RWPE2 (cell line): Measurements from ENCODE around the gene ZFP62.

ENCODE experiments used
- ATAC-seq: fragments of 200-7000 bp; cut with Tn5 transposase; 3 replicates; pipeline ENCODE4 v1.9.1; 2021; ENCODE audit warnings: low read depth
- DNase-seq: peaks from one replicate; pipeline ENCODE4 v3.0.0-alpha.2; 2020; ENCODE audit warnings: low spot score
- H3K27ac ChIP-seq: fragments of 450-650 bp; 2 replicates; pipeline ENCODE4 v1.5.1; 2017; ENCODE audit warnings: mild to moderate bottlenecking; ENCODE audit not compliant: poor library complexity, severe bottlenecking
- H3K27me3 ChIP-seq: fragments of 250-450 bp; sonication (Bioruptor Pico); 2 replicates; pipeline ENCODE4 v1.5.1; 2021; ENCODE audit warnings: mild to moderate bottlenecking, moderate library complexity; ENCODE audit not compliant: insufficient read depth, poor library complexity, severe bottlenecking
- H3K36me3 ChIP-seq: fragments of 250-450 bp; sonication (Bioruptor Pico); 2 replicates; pipeline ENCODE4 v1.5.1; 2020; ENCODE audit warnings: low read depth, mild to moderate bottlenecking, moderate library complexity
- H3K4me1 ChIP-seq: fragments of 250-450 bp; sonication (Bioruptor Pico); 2 replicates; pipeline ENCODE4 v1.5.1; 2021; ENCODE audit warnings: mild to moderate bottlenecking, moderate library complexity; ENCODE audit not compliant: insufficient read depth, poor library complexity, severe bottlenecking
- H3K4me3 ChIP-seq: fragments of 250-450 bp; sonication (Bioruptor Pico); 2 replicates; pipeline ENCODE4 v1.5.1; 2021; ENCODE audit warnings: mild to moderate bottlenecking, moderate library complexity; ENCODE audit not compliant: severe bottlenecking
- H3K9me3 ChIP-seq: fragments of 250-450 bp; sonication (Bioruptor Pico); 2 replicates; pipeline ENCODE4 v1.5.1; 2021; ENCODE audit warnings: mild to moderate bottlenecking, moderate library complexity; ENCODE audit not compliant: severe bottlenecking
- CTCF ChIP-seq: fragments of 450-650 bp; IDR thresholded peaks from one replicate; pipeline ENCODE4 v1.5.1; 2017; ENCODE audit warnings: mild to moderate bottlenecking, moderate library complexity; ENCODE audit not compliant: poor library complexity, severe bottlenecking

Gene ZFP62

DNA sequence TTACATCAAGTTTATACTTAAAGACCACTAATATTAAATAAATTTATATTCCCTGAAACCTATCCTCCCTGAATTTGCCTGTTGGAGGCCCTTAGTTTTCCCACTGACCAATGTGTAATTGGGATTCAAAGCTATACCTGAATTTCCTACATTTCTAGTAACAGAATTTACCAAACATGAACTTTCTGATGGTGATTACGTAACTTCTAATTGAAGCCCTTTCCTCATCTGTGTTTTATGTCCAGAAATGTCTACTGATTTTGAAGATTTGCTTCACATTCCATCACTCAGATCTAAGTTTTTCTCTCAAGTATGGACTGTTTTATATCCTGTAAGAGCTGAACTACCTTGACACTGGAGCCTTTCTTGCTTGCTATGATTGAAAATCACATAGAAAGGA, 12.8 kb downstream of the ZFP62 start:
- TF ChIP-seq CTCF, result no peak
- DNase-seq, result no peak
- Histone ChIP-seq H3K36me3 (peaks cover 60% of the 10 kb centered on the region), H3K9me3 (peaks cover 34% of the 10 kb centered on the region), H3K27ac (no peak overlapping the region), H3K27me3 (no peaks in the 10 kb centered on the region), H3K4me3 (no peak overlapping the region), H3K4me1 (no peaks in the 10 kb centered on the region)
- ATAC-seq, result no peak

DNA sequence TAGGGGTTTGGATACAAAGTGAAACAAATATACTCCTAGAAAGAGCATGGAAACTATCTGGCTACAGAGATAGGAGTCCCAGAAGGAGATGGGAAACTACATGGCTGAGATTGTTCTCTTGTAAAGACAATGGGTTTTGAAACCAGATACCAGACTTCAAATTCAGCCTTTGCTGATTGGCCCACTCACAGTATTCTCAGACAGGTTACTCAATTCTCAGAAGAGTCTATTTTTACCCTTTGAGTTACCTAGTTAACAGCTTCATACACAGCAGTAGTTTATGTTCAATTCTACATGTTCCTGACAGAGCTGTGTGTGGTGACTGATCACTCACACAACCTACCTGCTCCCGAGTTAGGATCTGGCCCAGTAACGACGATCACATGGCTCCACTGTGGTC, 14.1 kb downstream of the ZFP62 start:
- H3K4me3 ChIP-seq, result no peak overlapping the region
- ATAC-seq, result no peak
- no peak overlapping the region for H3K27ac ChIP-seq
- H3K9me3 ChIP-seq, result peaks cover 29% of the 10 kb centered on the region
- no peaks in the 10 kb centered on the region for H3K27me3 ChIP-seq
- peaks cover 48% of the 10 kb centered on the region for H3K36me3 ChIP-seq
- TF ChIP-seq CTCF, result no peak
- H3K4me1 ChIP-seq, result no peaks in the 10 kb centered on the region
- DNase-seq, result no peak

DNA sequence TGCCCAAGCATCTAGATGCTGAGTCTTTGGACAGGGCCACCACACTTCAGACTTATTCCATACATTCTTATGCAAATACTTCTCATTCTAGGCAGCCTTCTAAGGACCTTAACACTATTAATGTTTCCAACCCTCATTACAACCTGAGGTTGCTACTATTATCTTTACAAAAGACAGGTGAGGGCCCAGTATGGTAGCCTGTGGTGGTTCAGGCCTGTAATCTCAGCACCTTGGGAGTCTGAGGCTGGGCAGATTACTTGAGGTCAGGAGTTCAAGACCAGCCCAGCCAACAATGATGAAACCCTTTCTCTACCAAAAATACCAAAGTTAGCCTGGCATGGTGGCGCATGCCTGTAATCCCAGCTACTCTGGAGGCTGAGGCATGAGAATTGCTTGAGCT, 16.2 kb downstream of the ZFP62 start:
- H3K9me3 ChIP-seq, result peaks cover 8% of the 10 kb centered on the region
- H3K4me3 ChIP-seq, result no peak overlapping the region
- DNase-seq, result no peak
- no peak for TF ChIP-seq CTCF
- no peaks in the 10 kb centered on the region for H3K4me1 ChIP-seq
- no peak overlapping the region for H3K27ac ChIP-seq
- no peaks in the 10 kb centered on the region for H3K27me3 ChIP-seq
- peak; percentile 6; the same call in 1 of the 3 replicates for ATAC-seq
- peaks cover 26% of the 10 kb centered on the region for H3K36me3 ChIP-seq

GRCh38 chr5:180844432-180844831, 16.6 kb downstream of the ZFP62 start:
- Histone ChIP-seq H3K27ac (no peak overlapping the region), H3K9me3 (peaks cover 6% of the 10 kb centered on the region)

More at GRCh38 chr5:180844432-180844831, 16.6 kb downstream of the ZFP62 start:
- ATAC-seq (no peak), DNase-seq (no peak)
- no peak overlapping the region for H3K4me3 ChIP-seq
- peaks cover 22% of the 10 kb centered on the region for H3K36me3 ChIP-seq
- H3K4me1 ChIP-seq, result no peaks in the 10 kb centered on the region
- H3K27me3 ChIP-seq, result no peaks in the 10 kb centered on the region
- no peak for TF ChIP-seq CTCF
